HG02870 (cell line): Measurements from ENCODE around the gene ZRANB2.

ENCODE experiments used
- ATAC-seq: cut with Tn5 transposase; IDR thresholded peaks from one replicate; pipeline ENCODE4 v1.9.1; 2021; ENCODE audit warnings: mild to moderate bottlenecking, moderate library complexity; ENCODE audit not compliant: unreplicated experiment

The ZRANB2 gene

DNA sequence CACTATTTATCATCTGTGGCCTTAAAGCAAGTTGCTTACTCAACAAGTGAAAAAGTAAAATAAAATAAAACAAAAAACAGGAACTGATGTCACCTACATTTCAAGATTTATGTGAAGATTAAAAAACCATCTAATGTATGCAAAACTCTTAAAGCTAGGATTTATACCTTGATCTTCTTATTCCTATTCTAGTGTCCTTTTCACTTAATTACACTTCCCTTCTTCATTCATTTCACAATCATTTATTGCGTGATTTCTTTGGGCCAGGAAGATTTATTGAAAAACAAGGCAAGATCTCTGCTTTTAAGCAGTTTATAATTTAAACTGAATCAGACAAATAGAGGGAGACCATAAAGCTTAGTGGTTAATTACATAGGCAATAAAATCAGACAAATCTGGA lies 51.9 kb downstream of the ZRANB2 start:
- no peak for ATAC-seq

DNA sequence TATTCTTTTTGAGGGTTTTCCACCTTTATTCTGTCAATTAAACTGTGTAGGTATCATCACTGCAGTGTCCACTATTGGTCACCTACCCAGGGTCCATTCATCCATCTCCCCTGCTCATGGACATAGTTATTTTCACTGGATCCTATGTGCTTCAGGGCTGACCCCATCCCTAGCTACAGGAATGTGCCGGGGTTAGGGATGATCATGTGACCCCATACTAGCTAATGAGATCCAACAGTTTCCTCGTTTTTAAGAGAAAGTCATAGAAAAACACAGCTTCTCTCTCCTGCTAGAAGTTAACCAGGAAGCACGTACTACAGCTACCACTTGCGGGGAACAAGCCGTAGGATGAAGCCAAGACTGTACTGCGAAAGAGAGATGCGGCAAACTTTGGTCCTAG lies 52.8 kb downstream of the ZRANB2 start:
- ATAC-seq, result no peak

DNA sequence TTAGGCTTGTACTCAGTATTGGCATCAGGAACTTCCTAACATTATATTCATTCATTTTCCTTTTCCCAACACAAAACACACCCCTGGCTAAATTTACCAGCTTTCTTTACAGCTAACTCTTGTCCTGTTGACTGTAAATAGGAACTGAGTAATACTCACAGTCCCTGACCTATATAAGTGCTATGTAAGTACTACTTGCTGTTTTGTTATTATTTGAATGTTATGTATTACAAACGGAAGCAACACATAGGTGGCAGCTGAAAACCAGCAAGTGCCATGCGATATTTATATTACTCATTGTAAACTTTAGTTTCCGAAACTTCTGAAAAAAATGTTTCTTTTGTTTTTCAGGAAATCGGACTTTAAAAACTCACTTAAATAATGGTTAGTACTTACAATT lies 54.7 kb downstream of the ZRANB2 start:
- no peak for ATAC-seq

DNA sequence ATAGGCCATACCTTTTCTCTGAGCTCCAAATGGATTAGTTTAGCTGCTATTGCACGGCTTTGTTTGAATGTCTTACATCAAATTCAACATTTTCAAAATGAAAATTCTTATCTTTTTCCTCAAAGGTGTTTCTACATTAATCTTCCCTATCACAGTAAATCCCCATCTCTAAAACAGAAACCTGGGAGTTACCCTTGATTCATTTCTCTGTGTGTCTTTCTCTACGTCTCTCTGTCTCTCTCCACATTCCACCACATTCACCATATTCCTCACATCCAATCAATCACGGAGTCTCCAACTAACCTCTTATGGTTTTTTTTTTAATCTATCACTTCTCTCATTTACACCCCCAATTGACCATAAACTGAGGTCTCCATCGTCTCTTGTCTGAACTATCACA lies 57.3 kb downstream of the ZRANB2 start:
- ATAC-seq, result no peak

DNA sequence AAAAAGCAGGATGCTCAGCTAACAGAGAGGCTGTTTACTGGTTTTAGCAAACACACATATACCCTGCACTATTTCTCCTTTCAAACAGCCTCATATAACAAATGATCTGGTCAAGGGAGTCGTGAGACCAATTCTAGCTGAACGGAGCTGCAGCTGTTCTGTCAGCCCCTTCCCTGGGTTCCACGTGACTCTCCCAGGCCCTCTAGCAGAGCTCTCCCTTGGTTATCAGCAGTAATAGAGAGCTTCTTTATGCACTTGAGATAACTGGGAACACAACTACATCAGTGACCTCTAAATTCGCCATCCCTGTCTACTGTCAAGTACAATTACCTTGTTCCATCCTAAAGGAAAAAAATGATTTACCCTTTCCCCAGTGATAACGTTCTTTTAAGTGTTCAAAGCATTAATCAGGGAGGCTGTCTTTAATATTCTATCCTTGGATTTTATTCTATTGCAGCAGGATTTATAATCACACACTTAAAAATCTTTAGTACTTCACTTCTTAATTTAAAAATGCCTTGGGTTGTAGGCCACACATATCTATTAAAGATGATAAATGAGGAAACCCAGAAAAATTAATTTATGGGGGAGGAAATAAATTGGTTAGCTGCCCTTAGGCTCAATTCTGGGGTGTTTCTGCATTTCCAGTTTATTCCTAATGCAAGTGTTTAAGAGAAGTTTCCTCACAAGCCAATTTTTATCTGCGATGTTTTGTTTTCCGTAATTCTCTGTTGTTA lies 61.4 kb downstream of the ZRANB2 start:
- ATAC-seq, result no peak

DNA sequence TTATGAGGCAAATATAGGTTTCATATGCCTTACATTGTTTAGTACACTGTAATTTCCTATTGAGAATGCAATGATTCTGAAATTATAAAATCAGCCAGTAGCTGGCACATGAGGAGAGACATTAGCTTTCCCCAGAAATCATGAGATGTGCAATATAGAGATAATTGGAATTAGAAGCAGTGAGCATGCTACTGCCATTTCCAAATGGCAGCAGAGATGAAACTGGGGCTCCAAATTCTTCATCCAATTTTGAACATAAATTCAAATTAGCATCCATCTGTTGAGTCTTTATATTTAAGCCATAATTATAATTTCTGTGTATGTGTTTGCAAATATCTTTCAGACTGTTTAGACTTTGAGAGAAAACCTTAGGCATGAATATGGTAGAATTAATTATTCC lies 62.0 kb downstream of the ZRANB2 start:
- no peak for ATAC-seq

DNA sequence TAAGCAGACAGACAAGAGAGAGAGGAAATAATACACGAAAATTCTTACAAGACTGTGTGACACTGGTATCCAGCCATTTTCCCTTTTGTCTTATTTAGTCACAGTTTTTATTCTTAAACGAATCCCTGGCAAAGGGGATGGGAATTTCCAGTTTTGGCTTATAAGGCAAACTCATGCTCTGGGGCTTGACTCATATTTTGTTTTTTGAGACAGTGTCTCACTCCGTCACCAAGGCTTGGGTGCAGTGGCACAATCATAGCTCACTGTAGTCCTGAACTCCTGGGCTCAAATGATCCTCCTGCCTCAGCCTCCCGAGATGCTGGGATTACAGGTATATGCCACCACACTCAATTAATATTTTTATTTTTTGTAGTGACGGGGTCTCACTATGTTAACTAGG lies 65.1 kb downstream of the ZRANB2 start:
- ATAC-seq, result no peak

DNA sequence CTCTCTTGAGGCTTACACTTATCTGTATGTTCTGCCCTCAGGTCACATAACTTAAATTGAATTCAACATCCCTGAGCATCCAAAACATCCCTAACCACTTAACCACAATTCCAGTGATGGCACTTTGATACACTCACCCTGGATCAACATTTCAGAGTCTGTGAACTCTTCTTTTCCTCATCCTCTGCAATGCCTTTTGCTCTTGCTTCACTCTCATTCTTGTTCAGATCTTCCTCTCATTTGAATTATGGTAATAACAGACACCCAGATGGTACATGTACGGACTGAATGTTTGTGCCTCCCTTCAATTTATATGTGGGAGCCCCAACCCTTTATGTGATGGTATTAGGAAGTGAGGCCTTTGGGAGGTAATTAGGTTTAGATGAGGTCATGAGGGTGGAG lies 66.7 kb downstream of the ZRANB2 start:
- ATAC-seq, result no peak
